Muscle of back (tissue), 11 donors: ENCODE measurements around the gene EVI5. TPM values are rescaled to one million over a fixed set of nuclear protein-coding genes. Genes with fewer than 3 reads are reported as not detected.
"Not testable (repeated sequence)": the region's sequence is repeated elsewhere in the genome, so short reads cannot be mapped to it uniquely, and the experiment has no call there.

Experiments
- DNase-seq, 3 donors: peaks; one replicate each; pipeline versions ENCODE4 v3.0.0 to v3.0.0-alpha.2; 2013
- polyA plus RNA-seq, 10 donors: library from polyadenylated mRNA; unstranded; fragments of 120-200 nt; gene quantifications; one replicate each; pipeline ENCODE4 v1.2.1, GENCODE V29; 2013; ENCODE audit not compliant: insufficient read length in 10 of 10

Gene EVI5
- polyA plus RNA-seq, 10 donors = 9.7 to 17.5 (median 13.9) TPM

- DNase-seq = no peak
Observed at GRCh38 chr1:92752719-92753118, 32.2 kb downstream of the EVI5 start.

- DNase-seq = peak in 1 of 3 donors; percentile 15
Observed at GRCh38 chr1:92749024-92749634, 35.8 kb downstream of the EVI5 start.

DNA sequence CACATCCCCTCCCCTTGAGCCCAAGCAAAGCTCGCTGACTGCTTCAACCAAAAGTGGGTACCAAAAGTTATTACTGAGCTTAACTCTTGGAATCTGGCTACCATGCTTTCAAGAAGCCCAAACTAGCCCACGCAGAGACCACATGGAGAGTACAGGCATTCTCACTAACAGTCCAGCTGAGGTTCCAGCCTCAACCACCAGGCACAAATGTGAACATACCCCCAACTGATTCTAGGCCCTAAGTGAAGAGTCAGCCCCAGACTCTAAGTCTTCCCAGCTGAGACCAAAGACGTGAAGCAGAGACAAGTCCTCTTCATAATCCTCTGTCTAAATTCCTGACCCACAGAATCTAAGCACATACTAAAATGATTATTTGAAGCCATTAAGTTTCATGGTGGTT lies 36.8 kb downstream of the EVI5 start:
- no peak for DNase-seq

DNA sequence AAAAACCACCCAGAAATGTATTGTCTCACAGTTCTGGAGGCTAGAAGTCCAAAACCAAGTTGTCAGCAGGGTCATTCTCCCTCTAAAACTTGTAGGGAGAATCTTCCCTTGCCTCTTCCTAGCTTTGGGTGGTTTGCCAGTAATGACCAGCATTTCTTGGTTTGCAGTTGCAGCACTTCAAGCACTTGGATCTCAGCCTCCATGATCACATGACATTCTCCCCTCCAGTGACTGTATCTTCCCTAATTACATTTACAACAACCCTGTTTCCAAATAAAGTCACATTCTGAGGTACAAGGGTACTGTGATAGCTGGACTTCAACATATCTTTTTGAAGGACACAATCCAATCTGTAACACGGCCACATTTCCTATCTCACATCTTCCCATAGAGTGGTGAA lies 37.2 kb downstream of the EVI5 start:
- DNase-seq = no peak

DNA sequence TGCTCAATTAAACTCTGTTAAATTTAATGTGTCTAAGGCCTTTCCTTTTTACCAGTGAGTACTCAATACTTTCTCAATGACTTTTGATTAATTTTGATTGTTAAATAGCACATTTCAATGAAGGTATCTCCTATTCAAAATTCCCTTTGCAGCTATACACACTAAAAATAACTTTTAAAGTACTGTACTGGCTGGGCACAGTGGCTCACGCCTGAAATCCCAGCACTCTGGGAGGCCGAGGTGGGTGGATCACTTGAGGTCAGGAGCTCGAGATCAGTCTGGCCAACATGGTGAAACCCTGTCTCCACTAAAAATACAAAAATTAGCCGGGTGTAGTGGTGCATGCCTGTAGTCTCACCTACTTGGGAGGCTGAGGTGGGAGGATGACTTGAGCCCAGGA lies 38.7 kb downstream of the EVI5 start:
- not testable (repeated sequence) for DNase-seq

- DNase-seq = no peak
Observed at GRCh38 chr1:92743221-92743620, 41.7 kb downstream of the EVI5 start.

- no peak for DNase-seq
Observed at GRCh38 chr1:92739669-92740524, 45.0 kb downstream of the EVI5 start.

GRCh38 chr1:92736395-92736794 lies 48.5 kb downstream of the EVI5 start:
- no peak for DNase-seq

GRCh38 chr1:92730476-92730875 lies 54.4 kb downstream of the EVI5 start:
- no peak for DNase-seq

DNA sequence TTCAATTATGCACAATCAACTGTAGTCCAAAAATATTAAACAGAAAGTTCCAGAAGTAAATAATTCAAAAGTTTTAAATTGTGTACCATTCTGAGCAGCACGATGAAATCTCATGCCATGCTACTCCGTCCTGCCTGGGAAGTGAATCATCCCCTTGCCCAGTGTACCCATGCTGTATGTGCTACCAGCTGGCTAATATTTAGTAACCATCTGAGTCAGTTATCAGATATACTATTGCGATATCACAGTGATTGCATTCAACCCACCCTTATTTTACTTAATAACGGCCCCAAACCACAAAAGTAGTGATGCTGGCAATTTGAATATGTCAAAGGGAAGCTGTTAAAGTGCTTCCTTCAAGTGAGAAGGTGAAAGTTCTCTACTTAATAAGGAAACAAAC lies 56.2 kb downstream of the EVI5 start:
- DNase-seq = no peak

GRCh38 chr1:92723713-92724112 lies 61.2 kb downstream of the EVI5 start:
- not testable (repeated sequence) for DNase-seq

DNA sequence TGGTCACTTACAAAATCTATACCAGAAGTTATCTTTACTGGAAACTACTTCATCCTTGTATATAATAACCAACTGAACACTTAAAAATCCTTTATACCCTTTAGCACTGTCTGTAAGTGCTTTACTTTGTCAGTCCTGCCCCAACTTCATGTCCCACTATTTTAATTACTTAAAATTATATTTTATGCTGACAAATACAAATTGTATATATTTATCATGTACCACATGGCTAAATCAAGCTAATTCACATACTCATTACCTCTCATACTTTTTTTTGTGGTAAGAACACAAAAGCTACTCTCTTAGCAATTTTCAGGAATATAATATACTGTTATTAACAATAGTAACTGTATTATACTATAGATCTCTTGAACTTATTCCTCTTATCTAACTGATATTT lies 63.0 kb downstream of the EVI5 start:
- no peak for DNase-seq

GRCh38 chr1:92721157-92721556 lies 63.8 kb downstream of the EVI5 start:
- DNase-seq = not testable (repeated sequence)

DNA sequence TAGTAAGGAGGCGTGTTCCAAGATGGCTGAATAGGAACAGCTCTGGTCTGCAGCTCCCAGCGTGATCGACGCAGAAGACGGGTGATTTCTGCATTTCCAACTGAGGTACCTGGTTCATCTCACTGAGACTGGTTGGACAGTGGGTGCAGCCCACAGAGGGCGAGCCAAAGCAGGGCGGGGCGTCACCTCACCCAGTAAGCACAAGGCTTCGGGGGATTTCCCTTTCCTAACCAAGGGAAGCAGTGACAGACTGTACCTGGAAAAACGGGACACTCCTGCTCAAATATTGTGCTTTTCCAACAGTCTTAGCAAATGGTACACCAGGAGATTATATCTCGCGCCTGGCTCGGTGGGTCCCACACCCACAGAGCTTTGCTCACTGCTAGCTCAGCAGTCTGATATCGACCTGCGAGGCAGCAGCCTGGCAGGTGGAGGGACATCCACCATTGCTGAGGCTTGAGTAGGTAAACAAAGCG lies 69.4 kb downstream of the EVI5 start:
- not testable (repeated sequence) for DNase-seq

- no peak for DNase-seq
Observed at GRCh38 chr1:92713939-92714338, 71.0 kb downstream of the EVI5 start.

DNA sequence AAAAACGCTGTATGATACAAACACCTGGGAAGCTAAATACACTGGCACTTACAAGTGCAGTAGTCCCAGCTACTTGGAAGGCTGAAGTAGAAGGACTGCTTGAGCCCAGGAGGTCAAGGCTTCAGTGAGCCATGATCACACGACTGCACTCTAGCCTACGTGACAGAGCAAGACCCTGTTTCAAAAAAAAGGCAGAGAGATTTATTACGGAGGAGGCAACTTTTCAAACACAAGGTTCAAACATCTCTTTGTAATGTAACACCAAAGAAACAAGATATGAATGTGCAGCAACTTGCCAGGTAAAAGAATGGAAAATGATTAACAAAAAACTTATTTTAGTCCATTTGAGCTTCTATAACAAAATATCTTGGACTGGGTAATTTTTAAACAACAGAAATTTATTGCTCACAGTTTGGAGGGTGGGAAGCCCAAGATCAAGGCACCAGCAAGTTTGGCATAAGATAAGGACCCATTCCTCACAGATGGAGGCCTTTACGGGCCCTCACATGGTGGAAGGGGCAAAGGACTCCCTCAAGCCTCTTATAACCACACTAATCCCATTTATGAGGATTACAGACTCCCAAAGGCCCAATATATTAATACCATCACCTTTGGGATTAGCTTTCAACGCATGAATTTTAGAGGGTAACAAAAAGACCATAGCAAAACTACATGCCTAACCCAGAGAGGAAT lies 73.3 kb downstream of the EVI5 start:
- DNase-seq = no peak

DNA sequence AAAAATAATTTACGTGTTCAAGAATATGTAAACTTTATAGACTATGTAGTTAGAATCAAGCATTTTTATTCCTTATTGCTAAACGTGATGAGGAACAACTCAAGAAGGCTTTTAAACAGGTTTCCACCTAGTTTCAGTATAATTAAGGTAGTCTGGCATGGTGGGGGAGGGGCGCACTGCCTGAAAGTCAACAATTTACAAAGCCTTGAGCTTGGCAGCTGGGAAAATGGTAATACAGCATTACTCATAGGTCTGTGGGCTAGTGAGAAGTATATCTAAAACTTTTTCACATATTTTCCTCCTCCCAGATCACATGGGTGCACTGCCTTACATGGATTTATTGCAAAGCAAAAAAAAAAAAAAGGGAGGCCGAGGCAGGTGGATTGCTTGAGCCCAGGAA lies 75.2 kb downstream of the EVI5 start:
- DNase-seq = no peak

GRCh38 chr1:92708368-92708950 lies 76.4 kb downstream of the EVI5 start:
- DNase-seq = no peak

- no peak for DNase-seq
Observed at GRCh38 chr1:92707709-92708108, 77.2 kb downstream of the EVI5 start.

DNA sequence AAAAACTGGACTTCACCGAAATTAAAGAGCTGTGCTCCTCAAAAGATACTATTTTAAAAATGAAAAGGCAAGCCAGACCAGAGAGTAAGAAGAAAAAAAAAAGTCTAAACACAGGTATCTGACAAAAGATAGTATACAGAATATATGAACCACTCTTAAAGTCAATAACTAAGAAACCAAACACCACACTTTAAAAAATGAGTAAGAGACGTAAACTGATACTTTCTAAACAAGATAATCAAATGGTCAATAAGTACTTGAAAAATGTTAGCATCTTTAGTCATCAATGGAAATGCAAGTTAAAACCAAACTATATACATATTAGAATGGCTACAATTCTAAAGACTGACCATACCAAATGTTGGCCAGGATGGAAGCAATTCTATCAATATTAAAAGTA lies 77.6 kb downstream of the EVI5 start:
- DNase-seq = no peak

DNA sequence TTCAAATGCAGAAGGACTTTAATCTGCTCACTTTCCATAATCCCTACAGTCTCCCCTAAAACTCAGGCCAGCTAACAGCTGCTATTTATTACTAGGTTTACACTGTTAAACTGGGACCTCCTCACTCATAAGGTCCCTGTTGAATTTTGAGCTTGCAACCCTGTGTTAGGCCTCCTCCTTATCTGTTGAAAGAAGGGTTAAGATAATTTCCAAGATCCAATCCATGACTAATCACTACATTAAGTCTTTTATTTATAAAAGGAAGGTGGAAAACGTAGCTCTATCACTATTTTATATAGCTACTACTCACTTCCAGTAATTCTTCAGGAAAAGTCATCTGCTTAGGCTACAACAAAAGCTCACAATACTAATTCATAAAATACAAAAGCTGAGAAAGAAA lies 79.5 kb downstream of the EVI5 start:
- DNase-seq = peak in 2 of 3 donors; percentile 12 to 39

GRCh38 chr1:92701147-92701546 lies 83.8 kb downstream of the EVI5 start:
- DNase-seq = no peak
